K562 (cell line): ENCODE measurements around the gene MYL12A. TPM values are rescaled to one million over a fixed set of nuclear protein-coding genes. Genes with fewer than 3 reads are reported as not detected.

ENCODE experiments used
- ATAC-seq: fragments of 200-7000 bp; cut with Tn5 transposase; 3 replicates; pipeline ENCODE4 v1.9.1; 2020; ENCODE audit warnings: moderate library complexity
- BruUV-seq: library from RNA; stranded (reverse); fragments of 400-500 nt; replicated peaks from 2 replicates; lab custom pipeline; 2021; lab: Mats Ljungman, UMichigan
- CTCF ChIA-PET: fragments of 300-600 bp; formaldehyde crosslinking; extraction: SDS; loops from one replicate; lab custom pipeline; 2021; ENCODE audit warnings: low intra/inter-chr PET ratio; lab: Yijun Ruan, JAX
- POLR2A ChIA-PET: fragments of 300-600, 350-650 bp; sonication (Branson Sonifier 250); formaldehyde crosslinking; extraction: SDS; loops from one replicate; lab custom pipeline; 2021; ENCODE audit warnings: antibody characterized with exemption, inconsistent platforms; lab: Yijun Ruan, JAX
- DNase-seq, 4 experiments: peaks; one replicate each; pipeline versions ENCODE4 v3.0.0 to v3.0.0-alpha.2; 2011 to 2018; ENCODE audit warnings: low spot score in 3 of 4, mixed read lengths in 3 of 4; ENCODE audit errors: extremely low read depth in 1 of 4
- FAIRE-seq: peaks from 2 replicates; lab custom pipeline; 2011; peaks lifted over from hg19 to GRCh38; lab: Jason Lieb, UNC
- H2AFZ ChIP-seq: 2 replicates; pipeline ENCODE4 v1.6.0; 2011; ENCODE audit warnings: low read depth, low read length, control low read depth, inconsistent platforms
- H3K27ac ChIP-seq: fragments of 200-600 bp; 3 replicates; pipeline ENCODE4 v1.8.0; 2011; ENCODE audit warnings: low read depth, mild to moderate bottlenecking, control low read depth, inconsistent platforms, low read length, moderate library complexity, mixed read lengths; ENCODE audit errors: extremely low read depth
- H3K27me3 ChIP-seq, 2 experiments: fragments of 300-600 bp in 1 of 2; 2 replicates in 1 of 2; 3 replicates in 1 of 2; pipeline versions ENCODE4 v1.6.0 to v1.8.0; 2011; ENCODE audit warnings: inconsistent platforms in 2 of 2, low read length in 2 of 2, mild to moderate bottlenecking in 1 of 2, mixed read lengths in 1 of 2, moderate library complexity in 1 of 2; ENCODE audit not compliant: control insufficient read depth in 2 of 2, insufficient read depth in 2 of 2
- H3K36me3 ChIP-seq: fragments of 300-600 bp; 3 replicates; pipeline ENCODE4 v1.8.0; 2011; ENCODE audit warnings: mild to moderate bottlenecking, low read length, inconsistent platforms; ENCODE audit not compliant: control insufficient read depth, insufficient read depth
- H3K4me1 ChIP-seq, 2 experiments: fragments of 200-600 bp in 1 of 2; replicated peaks in 1 of 2; 2 replicates in 1 of 2; 3 replicates in 1 of 2; pipeline versions ENCODE4 v1.5.1 to v1.8.0; 2011; ENCODE audit warnings: inconsistent platforms in 2 of 2, low read length in 2 of 2, mild to moderate bottlenecking in 1 of 2, mixed read lengths in 1 of 2, moderate library complexity in 1 of 2; ENCODE audit not compliant: control insufficient read depth in 2 of 2, insufficient read depth in 2 of 2
- H3K4me2 ChIP-seq: 2 replicates; pipeline ENCODE4 v1.6.1; 2011; ENCODE audit warnings: low read length, control low read depth, inconsistent platforms, mixed read lengths; ENCODE audit not compliant: insufficient read depth
- H3K4me3 ChIP-seq: fragments of 200-600 bp; sonication (generic), shearing (Covaris generic); 2 replicates; pipeline ENCODE4 v1.5.1; 2016; ENCODE audit warnings: control low read depth, inconsistent platforms
- H3K79me2 ChIP-seq: fragments of 200-600 bp; 3 replicates; pipeline ENCODE4 v1.8.0; 2011; ENCODE audit warnings: low read length, inconsistent platforms; ENCODE audit not compliant: control insufficient read depth, insufficient read depth
- H3K9ac ChIP-seq, 2 experiments: 2 replicates each; pipeline versions ENCODE4 v1.6.0 to v1.6.1; 2011; ENCODE audit warnings: low read depth in 2 of 2, low read length in 2 of 2, control low read depth in 1 of 2, inconsistent platforms in 1 of 2, mild to moderate bottlenecking in 1 of 2, mixed read lengths in 1 of 2; ENCODE audit not compliant: insufficient read depth in 1 of 2
- H3K9me1 ChIP-seq: one replicate; pipeline ENCODE4 v1.6.0; 2011; ENCODE audit warnings: inconsistent platforms, mild to moderate bottlenecking, low read length, moderate library complexity; ENCODE audit not compliant: control insufficient read depth, insufficient read depth
- H3K9me3 ChIP-seq: replicated peaks from 2 replicates; pipeline ENCODE4 v1.5.1; 2011; ENCODE audit warnings: low read depth, low read length, inconsistent platforms; ENCODE audit not compliant: control insufficient read depth, insufficient read depth
- H4K20me1 ChIP-seq: replicated peaks from 2 replicates; pipeline ENCODE4 v1.6.1; 2011; ENCODE audit warnings: low read length, inconsistent platforms, mixed read lengths; ENCODE audit not compliant: control insufficient read depth, insufficient read depth
- ADNP ChIP-seq: fragments of 200-800 bp; sonication (Bioruptor generic); IDR thresholded peaks from 2 replicates; pipeline ENCODE4 v1.6.1; 2016; ENCODE audit warnings: missing genetic modification characterization, missing compliant biosample characterization
- BCOR ChIP-seq: fragments of 450-650 bp; IDR thresholded peaks from 2 replicates; pipeline ENCODE4 v1.6.1; 2016
- BRF1 ChIP-seq: IDR thresholded peaks from 3 replicates; pipeline ENCODE4 v1.6.1; 2011; ENCODE audit warnings: borderline replicate concordance, mild to moderate bottlenecking; ENCODE audit not compliant: insufficient read length; ENCODE audit errors: extremely low read depth
- CC2D1A ChIP-seq: fragments of 450-650 bp; IDR thresholded peaks from 2 replicates; pipeline ENCODE4 v1.6.1; 2017; ENCODE audit warnings: mild to moderate bottlenecking
- CHAMP1 ChIP-seq: fragments of 450-650 bp; IDR thresholded peaks from 2 replicates; pipeline ENCODE4 v1.6.1; 2016; ENCODE audit warnings: mild to moderate bottlenecking
- CHD4 ChIP-seq: fragments of 200-600 bp; sonication (generic); IDR thresholded peaks from 3 replicates; pipeline ENCODE4 v1.6.1; 2012; ENCODE audit warnings: low read depth, mild to moderate bottlenecking, mixed read lengths, low read length, inconsistent platforms; ENCODE audit not compliant: insufficient read depth, insufficient replicate concordance, poor library complexity, severe bottlenecking
- ELF4 ChIP-seq: fragments of 450-650 bp; formaldehyde crosslinking; IDR thresholded peaks from 2 replicates; pipeline ENCODE4 v1.4.0; 2022; ENCODE audit warnings: missing genetic modification characterization
- HDAC2 ChIP-seq: fragments of 450-650 bp; IDR thresholded peaks from 2 replicates; pipeline ENCODE4 v1.6.1; 2016; ENCODE audit warnings: mild to moderate bottlenecking
- KDM1A ChIP-seq, 2 experiments: fragments of 450-650 bp; IDR thresholded peaks; 2 replicates each; pipeline ENCODE4 v1.6.1; 2016; ENCODE audit warnings: mild to moderate bottlenecking in 2 of 2
- NR4A1 ChIP-seq, 2 experiments: fragments of 250-450 bp in 1 of 2; fragments of 450-650 bp in 1 of 2; sonication (Bioruptor Pico) in 1 of 2; IDR thresholded peaks; 2 replicates each; pipeline versions ENCODE4 v1.4.0 to v1.6.1; 2016 to 2020; ENCODE audit warnings: mild to moderate bottlenecking in 2 of 2, missing compliant biosample characterization in 1 of 2, missing genetic modification characterization in 1 of 2, moderate library complexity in 1 of 2
- PHF20 ChIP-seq: fragments of 450-650 bp; IDR thresholded peaks from 2 replicates; pipeline ENCODE4 v1.6.1; 2018; ENCODE audit not compliant: partially characterized antibody
- PTBP1 ChIP-seq: fragments of 200-400 bp; formaldehyde crosslinking; IDR thresholded peaks from 2 replicates; pipeline ENCODE4 v1.6.1; 2017; ENCODE audit warnings: low read depth, low read length
- RBM25 ChIP-seq: fragments of 200-400 bp; formaldehyde crosslinking; IDR thresholded peaks from 2 replicates; pipeline ENCODE4 v1.6.1; 2018; ENCODE audit warnings: low read length, low read depth, moderate library complexity; ENCODE audit not compliant: severe bottlenecking
- RCOR1 ChIP-seq, 2 experiments: IDR thresholded peaks; 2 replicates each; pipeline ENCODE4 v1.6.1; 2012; ENCODE audit warnings: low read depth in 2 of 2, low read length in 2 of 2, borderline replicate concordance in 1 of 2, improper control_type of control experiment in 1 of 2
- SMARCA5 ChIP-seq: fragments of 450-650 bp; IDR thresholded peaks from 2 replicates; pipeline ENCODE4 v1.6.1; 2016
- SUPT5H ChIP-seq: fragments of 450-650 bp; IDR thresholded peaks from 2 replicates; pipeline ENCODE4 v1.6.1; 2016
- VEZF1 ChIP-seq: fragments of 200-800 bp; sonication (Bioruptor generic); IDR thresholded peaks from 2 replicates; pipeline ENCODE4 v1.6.1; 2017; ENCODE audit warnings: missing genetic modification characterization, missing compliant biosample characterization
- ZBED1 ChIP-seq: IDR thresholded peaks from 2 replicates; pipeline ENCODE4 v1.6.1; 2014
- ZNF217 ChIP-seq: sonication (generic); formaldehyde crosslinking; IDR thresholded peaks from 2 replicates; pipeline ENCODE4 v1.8.0; 2022; ENCODE audit warnings: mild to moderate bottlenecking, missing genetic modification reagents
- ZNF408 ChIP-seq: fragments of 250-450 bp; sonication (Bioruptor Pico); IDR thresholded peaks from 2 replicates; pipeline ENCODE4 v1.4.0; 2020; ENCODE audit warnings: low read depth, mild to moderate bottlenecking, moderate library complexity
- WGBS: fragments of 100-300 bp; shearing (Covaris generic); methylation state at CpG from one replicate; pipeline ENCODE4 v1.1.6; 2016; ENCODE audit warnings: low coverage, mixed read lengths; ENCODE audit not compliant: insufficient coverage; ENCODE audit errors: missing lambda C conversion rate; 5-methylcytosine and 5-hydroxymethylcytosine counted together
- in situ Hi-C: fragments of 300-500 bp; cut with MboI; formaldehyde crosslinking; loops from 4 replicates; pipeline ENCODE4 v1.15.0; 2018; ENCODE audit warnings: inconsistent platforms, mixed read lengths
- intact Hi-C: fragments of 100-400 bp; cut with micrococcal nuclease; formaldehyde crosslinking; loops from 2 replicates; pipeline ENCODE4 v1.14.2; 2022
- polyA plus RNA-seq, 8 experiments: library from polyadenylated mRNA; depleted of rRNA in 4 of 8; stranded (reverse) in 5 of 8; unstranded in 3 of 8; fragments of >200 nt; fragmentation: Nextera tagmentation in 2 of 8; fragmentation: Illumina TruSeq in 1 of 8; extraction: Ambion mirVana in 2 of 8; extraction: Trizol in 1 of 8; gene quantifications; 2 replicates each; pipeline versions ENCODE4 v1.2.1 to v1.2.3, GENCODE V29; 2011 to 2014; ENCODE audit warnings: inconsistent platforms in 1 of 8, missing spikeins in 1 of 8
- total RNA-seq, 7 experiments: library from RNA; depleted of rRNA in 6 of 7; stranded (reverse); fragments of >200 nt in 6 of 7; fragmentation: Illumina TruSeq in 2 of 7; extraction: Trizol in 2 of 7; gene quantifications; 2 replicates each; pipeline versions ENCODE4 v1.2.1 to v1.2.3, GENCODE V29; 2011 to 2021; ENCODE audit warnings: low replicate concordance in 1 of 7

MYL12A gene
- total and polyA plus RNA-seq, 9 of the 15 experiments (the other 6 are each of a cell fraction or from before 2014, with no cell fraction given), result 308 to 1,031 (median 559) TPM

- Histone ChIP-seq H3K27ac (no peak overlapping the region), H3K9me1 (no peaks in the 10 kb centered on the region), H3K9ac (no peak overlapping the region), H3K79me2 (no peaks in the 10 kb centered on the region), H3K36me3 (peaks cover 6% of the 10 kb centered on the region; the same call in 1 of the 3 replicates), H3K27me3 (no peaks in the 10 kb centered on the region), H3K4me1 (peaks cover 4 to 8% of the 10 kb centered on the region in 2 experiments; a peak in 4 of 5 replicates), H4K20me1 (no peaks in the 10 kb centered on the region), H2AFZ (peak overlapping the region; percentile 58), H3K4me3 (no peak overlapping the region), H3K9me3 (no peaks in the 10 kb centered on the region), H3K4me2 (no peak overlapping the region)
- no peak for ATAC-seq
- TF ChIP-seq PHF20 (peak; percentile 54), SUPT5H (no peak), PTBP1 (0 out of 2 replicates have a peak, but pooled peaks have one; percentile 59), NR4A1 (CRISPR knock-in tag; IDR thresholded peaks at IDR 0.05) (no peak), NR4A1 (tag; IDR thresholded peaks at IDR 0.05) (no peak), BCOR (peak; percentile 96), KDM1A (IDR thresholded peaks at IDR 0.05) (peak; percentile 74 to 83), ELF4 (CRISPR knock-in tag) (no peak), CHD4 (peak; percentile 82), ZNF217 (CRISPR knock-in tag) (no peak), CC2D1A (0 out of 2 replicates have a peak, but pooled peaks have one; percentile 28), HDAC2 (peak; percentile 86; the same call in 1 of the 2 replicates), VEZF1 (CRISPR knock-in tag) (0 out of 2 replicates have a peak, but pooled peaks have one; percentile 3), CHAMP1 (0 out of 2 replicates have a peak, but pooled peaks have one; percentile 51), RBM25 (peak; percentile 94), ADNP (tag) (peak; percentile 97), SMARCA5 (peak; percentile 78; the same call in 1 of the 2 replicates), ZBED1 (no peak), BRF1 (no peak), RCOR1 (IDR thresholded peaks at IDR 0.05; ENCODE audit: borderline replicate concordance in 1 of 2, low read depth in 2 of 2, low read length in 2 of 2) (peak; percentile 24 to 74; a peak in 2 of 4 replicates), ZNF408 (CRISPR knock-in tag) (no peak)
- intact Hi-C loops, result loop anchor here (2.0 to 5.0 kb wide), 2 partner anchors 587 to 714 kb away; no protein-coding TSS in a partner anchor
- in situ Hi-C loops, result loop anchor here (5.0 to 10.0 kb wide), 4 partner anchors 304 to 1771 kb away; no protein-coding TSS in a partner anchor
- 45% methylated on average over 10 of the region's 10 CpGs for WGBS
- no TSS peak for BruUV-seq
- ChIA-PET CTCF (interaction anchor here (1.1 to 5.0 kb wide), 2 partner anchors 382 to 488 kb away, joined by 4 to 83 read pairs; no protein-coding TSS in a partner anchor), POLR2A (interaction anchor here (0.7 to 1.6 kb wide), 5 partner anchors 168 to 585 kb away, joined by 3 to 5 read pairs (median 3); no protein-coding TSS in a partner anchor)
- peak in 1 of 4 experiments; percentile 7 for DNase-seq
- no peak for FAIRE-seq
These were observed 35.8 kb downstream of the MYL12A start for GRCh38 chr18:3283253-3283863.
